NT2/D1 (cell line): ENCODE data around the gene RABL2B.

Experiments used
- SUZ12 ChIP-seq: IDR thresholded peaks from 2 replicates; pipeline ENCODE4 v1.6.1; 2011; ENCODE audit not compliant: insufficient read length, insufficient read depth; ENCODE audit errors: extremely low read depth
- YY1 ChIP-seq: IDR thresholded peaks from 2 replicates; pipeline ENCODE4 v1.6.1; 2011; ENCODE audit not compliant: insufficient read length, insufficient read depth
- ZNF274 ChIP-seq: IDR thresholded peaks from 2 replicates; pipeline ENCODE4 v1.6.1; 2011; ENCODE audit warnings: mild to moderate bottlenecking, low read depth, low read length

- no peak for TF ChIP-seq YY1
- no peak for TF ChIP-seq ZNF274
- no peak for TF ChIP-seq SUZ12
These were observed 65.6 kb downstream of the RABL2B start for GRCh38 chr22:50717709-50718351.
